IPS DF 6.9 (cell line): ENCODE data around the gene AKAP7.

Experiments
- DNase-seq: peaks from one replicate; pipeline ENCODE4 v3.0.0-alpha.2; 2013; ENCODE audit warnings: low read depth, low spot score
- H3K27ac ChIP-seq: one replicate; pipeline ENCODE4 v1.5.1; 2013; ENCODE audit warnings: low read length, control low read depth
- H3K27me3 ChIP-seq: 2 replicates; pipeline ENCODE4 v1.6.1; 2013; ENCODE audit warnings: mild to moderate bottlenecking, low read length; ENCODE audit not compliant: control insufficient read depth, insufficient read depth
- H3K36me3 ChIP-seq: 2 replicates; pipeline ENCODE4 v1.6.1; 2013; ENCODE audit warnings: low read length; ENCODE audit not compliant: control insufficient read depth, insufficient read depth
- H3K4me1 ChIP-seq: 2 replicates; pipeline ENCODE4 v1.6.1; 2013; ENCODE audit warnings: low read length; ENCODE audit not compliant: control insufficient read depth, insufficient read depth
- H3K4me3 ChIP-seq: 2 replicates; pipeline ENCODE4 v1.5.1; 2013; ENCODE audit warnings: mild to moderate bottlenecking, low read length
- H3K9me3 ChIP-seq: 2 replicates; pipeline ENCODE4 v1.6.1; 2013; ENCODE audit warnings: low read length, inconsistent platforms; ENCODE audit not compliant: control insufficient read depth, insufficient read depth
- WGBS: extraction: QIAGEN DNeasy Blood & Tissue Kit; methylation state at CpG from one replicate; pipeline ENCODE4 v1.1.7; 2013; ENCODE audit warnings: mixed read lengths, missing lambda C conversion rate; ENCODE audit not compliant: insufficient read length, insufficient coverage; 5-methylcytosine and 5-hydroxymethylcytosine counted together

Gene AKAP7

DNA sequence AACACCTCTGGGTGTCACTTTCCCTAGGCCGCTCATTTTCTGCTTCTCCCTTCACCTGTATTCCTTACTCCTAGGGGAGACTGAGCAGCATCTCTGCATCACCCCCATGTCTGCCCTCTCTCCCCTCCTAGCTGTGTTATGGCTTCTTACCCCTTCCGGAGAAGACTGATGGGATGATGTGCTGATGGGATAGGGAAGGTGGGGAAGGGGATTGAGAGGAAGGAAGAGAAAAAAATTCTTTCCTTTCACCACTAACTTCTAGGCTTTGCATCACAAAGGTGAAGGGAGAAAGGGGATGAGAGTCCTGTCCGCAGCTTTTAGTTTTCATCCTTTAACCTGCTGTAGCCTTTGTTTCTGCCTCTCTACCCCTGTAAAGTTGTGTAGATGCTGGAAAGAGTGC lies 26.7 kb downstream of the AKAP7 start:
- Histone ChIP-seq H3K4me1 (peaks cover 3% of the 10 kb centered on the region; the same call in 1 of the 2 replicates), H3K4me3 (no peak overlapping the region), H3K9me3 (no peaks in the 10 kb centered on the region), H3K27ac (peak overlapping the region; percentile 28), H3K27me3 (no peaks in the 10 kb centered on the region), H3K36me3 (no peaks in the 10 kb centered on the region)
- no CpG with 5 or more reads among the region's 3 CpGs for WGBS
- DNase-seq = peak; percentile 25

- no peak for DNase-seq
- no CpG with 5 or more reads among the region's 1 CpG for WGBS
- Histone ChIP-seq H3K27me3 (no peaks in the 10 kb centered on the region), H3K36me3 (no peaks in the 10 kb centered on the region), H3K4me3 (no peak overlapping the region), H3K9me3 (no peaks in the 10 kb centered on the region), H3K27ac (no peak overlapping the region), H3K4me1 (peaks cover 3% of the 10 kb centered on the region; the same call in 1 of the 2 replicates)
Measured at GRCh38 chr6:131163886-131164285, 28.6 kb downstream of the AKAP7 start.

DNA sequence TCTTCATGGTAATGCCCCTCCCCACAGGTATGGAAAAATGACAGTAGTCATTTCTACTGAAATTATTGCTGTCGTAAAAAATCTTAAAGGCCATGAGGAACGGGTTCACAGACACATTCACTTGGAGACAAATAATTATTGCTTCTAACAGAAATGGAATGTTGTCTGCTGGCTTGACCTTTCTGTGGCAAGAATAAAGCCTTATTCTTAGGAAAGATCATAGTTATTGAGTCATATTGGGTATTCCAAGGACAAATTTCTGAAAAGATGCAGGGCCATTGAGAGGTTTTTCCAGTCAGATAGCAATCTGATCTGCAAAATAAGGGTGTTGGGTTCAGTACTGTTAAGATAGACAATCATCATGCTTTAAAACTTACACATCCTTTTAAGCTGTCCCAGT lies 29.2 kb downstream of the AKAP7 start:
- H3K9me3 ChIP-seq = no peaks in the 10 kb centered on the region
- H3K27me3 ChIP-seq = no peaks in the 10 kb centered on the region
- H3K36me3 ChIP-seq = no peaks in the 10 kb centered on the region
- H3K4me3 ChIP-seq = no peak overlapping the region
- H3K4me1 ChIP-seq = peaks cover 3% of the 10 kb centered on the region; the same call in 1 of the 2 replicates
- DNase-seq = no peak
- H3K27ac ChIP-seq = no peak overlapping the region
- WGBS = no CpG with 5 or more reads among the region's 2 CpGs

GRCh38 chr6:131167773-131168172 lies 32.5 kb downstream of the AKAP7 start:
- Histone ChIP-seq H3K36me3 (no peaks in the 10 kb centered on the region), H3K27me3 (no peaks in the 10 kb centered on the region), H3K4me3 (no peak overlapping the region), H3K4me1 (peaks cover under 1% of the 10 kb centered on the region; the same call in 1 of the 2 replicates), H3K9me3 (no peaks in the 10 kb centered on the region), H3K27ac (no peak overlapping the region)
- no peak for DNase-seq
- no CpG with 5 or more reads among the region's 3 CpGs for WGBS

DNA sequence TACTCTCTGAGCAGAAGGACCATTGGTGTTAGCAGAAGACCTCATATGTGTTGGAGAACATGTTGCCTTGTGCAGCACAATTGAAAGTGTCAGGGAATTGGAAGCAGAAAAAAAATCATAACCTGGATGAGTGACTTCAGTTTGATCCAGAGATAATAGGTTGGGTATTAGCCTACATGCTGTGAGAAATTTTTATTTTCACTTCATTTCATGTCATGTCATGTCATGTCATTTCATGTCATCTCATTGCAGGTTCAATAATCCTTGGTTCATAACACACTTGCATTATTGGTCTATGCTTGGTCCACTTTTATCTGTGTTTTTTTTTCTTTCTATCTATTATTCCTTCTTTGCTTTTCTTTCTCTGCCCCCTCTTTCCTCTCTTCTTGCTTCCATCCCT lies 34.3 kb downstream of the AKAP7 start:
- DNase-seq = no peak
- H3K9me3 ChIP-seq = no peaks in the 10 kb centered on the region
- no peak overlapping the region for H3K27ac ChIP-seq
- H3K4me3 ChIP-seq = no peak overlapping the region
- no peaks in the 10 kb centered on the region for H3K36me3 ChIP-seq
- no peaks in the 10 kb centered on the region for H3K27me3 ChIP-seq
- no peaks in the 10 kb centered on the region for H3K4me1 ChIP-seq

DNA sequence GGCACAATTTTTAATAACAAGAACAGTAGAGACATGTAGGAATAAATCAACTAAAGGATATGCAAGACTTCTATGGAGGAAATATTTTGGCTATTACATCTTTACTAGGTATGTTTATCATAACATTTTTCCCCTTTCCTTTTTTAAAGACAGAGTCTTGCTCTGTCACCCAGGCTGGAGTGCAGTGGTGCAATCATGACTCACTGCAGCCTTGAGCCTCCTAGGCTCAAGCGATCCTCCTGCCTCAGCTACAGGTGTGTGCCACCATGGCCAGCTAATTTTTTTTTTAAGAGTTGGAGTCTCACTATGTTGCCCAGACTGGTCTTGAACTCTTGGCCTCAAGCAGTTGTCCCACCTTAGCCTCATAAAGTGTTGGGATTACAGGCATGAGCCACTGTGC lies 37.0 kb downstream of the AKAP7 start:
- Histone ChIP-seq H3K27me3 (no peaks in the 10 kb centered on the region), H3K36me3 (no peaks in the 10 kb centered on the region), H3K4me1 (no peaks in the 10 kb centered on the region), H3K4me3 (no peak overlapping the region), H3K27ac (no peak overlapping the region), H3K9me3 (no peaks in the 10 kb centered on the region)
- DNase-seq = no peak
- no CpG with 5 or more reads among the region's 1 CpG for WGBS

- no peaks in the 10 kb centered on the region for H3K27me3 ChIP-seq
- H3K27ac ChIP-seq = no peak overlapping the region
- no peak overlapping the region for H3K4me3 ChIP-seq
- no CpG with 5 or more reads among the region's 1 CpG for WGBS
- H3K4me1 ChIP-seq = no peaks in the 10 kb centered on the region
- H3K9me3 ChIP-seq = no peaks in the 10 kb centered on the region
- no peak for DNase-seq
- H3K36me3 ChIP-seq = no peaks in the 10 kb centered on the region
Measured at GRCh38 chr6:131173680-131174079, 38.4 kb downstream of the AKAP7 start.

DNA sequence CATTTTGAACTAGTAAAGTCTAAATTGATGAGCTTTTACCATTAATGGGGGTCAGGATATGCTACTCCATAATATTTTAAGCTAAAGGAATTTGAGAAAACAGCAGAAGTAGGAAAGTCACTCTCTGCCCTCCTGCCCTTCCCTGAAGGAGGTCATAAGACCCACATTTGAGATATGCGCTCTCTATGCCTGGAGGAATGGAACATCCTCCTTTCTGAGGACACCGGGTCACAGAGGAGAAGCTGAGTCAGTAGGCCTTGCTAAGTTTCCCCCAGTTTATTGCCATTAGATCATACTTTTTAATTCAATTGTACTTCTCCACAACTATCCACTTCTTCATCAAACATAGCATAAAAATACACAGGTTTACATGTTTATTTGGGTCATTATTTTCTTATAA lies 40.3 kb downstream of the AKAP7 start:
- no CpG with 5 or more reads among the region's 2 CpGs for WGBS
- H3K9me3 ChIP-seq = no peaks in the 10 kb centered on the region
- no peak overlapping the region for H3K27ac ChIP-seq
- no peak overlapping the region for H3K4me3 ChIP-seq
- H3K4me1 ChIP-seq = no peaks in the 10 kb centered on the region
- H3K36me3 ChIP-seq = no peaks in the 10 kb centered on the region
- DNase-seq = no peak
- no peaks in the 10 kb centered on the region for H3K27me3 ChIP-seq

- H3K36me3 ChIP-seq = no peaks in the 10 kb centered on the region
- WGBS = no CpG with 5 or more reads among the region's 6 CpGs
- no peaks in the 10 kb centered on the region for H3K4me1 ChIP-seq
- H3K4me3 ChIP-seq = no peak overlapping the region
- DNase-seq = no peak
- no peak overlapping the region for H3K27ac ChIP-seq
- no peaks in the 10 kb centered on the region for H3K9me3 ChIP-seq
- no peaks in the 10 kb centered on the region for H3K27me3 ChIP-seq
Measured at GRCh38 chr6:131177996-131178395, 42.7 kb downstream of the AKAP7 start.

DNA sequence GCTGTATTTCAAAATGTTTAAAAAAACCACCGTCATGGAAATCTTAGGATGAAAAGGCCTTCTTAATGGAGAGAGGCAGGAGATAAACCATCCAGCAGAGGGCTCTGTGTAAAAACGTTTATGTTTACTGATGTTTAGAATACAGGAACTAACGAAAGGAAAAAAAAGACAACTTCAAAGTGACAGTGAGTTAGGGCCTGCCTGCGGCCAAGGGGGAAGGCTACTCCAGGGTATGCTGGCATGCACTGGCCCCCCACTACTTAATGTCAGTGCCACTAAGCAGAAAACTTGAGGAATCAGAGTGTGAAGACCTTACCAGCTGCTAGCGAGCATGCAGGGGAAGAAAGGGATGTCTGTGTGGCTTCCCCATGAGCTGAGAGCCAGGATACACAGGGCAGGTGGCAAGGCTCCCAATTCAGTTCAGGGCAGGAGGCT lies 47.7 kb downstream of the AKAP7 start:
- WGBS = no CpG with 5 or more reads among the region's 5 CpGs
- Histone ChIP-seq H3K4me3 (no peak overlapping the region), H3K27me3 (no peaks in the 10 kb centered on the region), H3K4me1 (peaks cover 4% of the 10 kb centered on the region), H3K9me3 (no peaks in the 10 kb centered on the region), H3K36me3 (peaks cover 5% of the 10 kb centered on the region; the same call in 1 of the 2 replicates), H3K27ac (no peak overlapping the region)
- DNase-seq = no peak

DNA sequence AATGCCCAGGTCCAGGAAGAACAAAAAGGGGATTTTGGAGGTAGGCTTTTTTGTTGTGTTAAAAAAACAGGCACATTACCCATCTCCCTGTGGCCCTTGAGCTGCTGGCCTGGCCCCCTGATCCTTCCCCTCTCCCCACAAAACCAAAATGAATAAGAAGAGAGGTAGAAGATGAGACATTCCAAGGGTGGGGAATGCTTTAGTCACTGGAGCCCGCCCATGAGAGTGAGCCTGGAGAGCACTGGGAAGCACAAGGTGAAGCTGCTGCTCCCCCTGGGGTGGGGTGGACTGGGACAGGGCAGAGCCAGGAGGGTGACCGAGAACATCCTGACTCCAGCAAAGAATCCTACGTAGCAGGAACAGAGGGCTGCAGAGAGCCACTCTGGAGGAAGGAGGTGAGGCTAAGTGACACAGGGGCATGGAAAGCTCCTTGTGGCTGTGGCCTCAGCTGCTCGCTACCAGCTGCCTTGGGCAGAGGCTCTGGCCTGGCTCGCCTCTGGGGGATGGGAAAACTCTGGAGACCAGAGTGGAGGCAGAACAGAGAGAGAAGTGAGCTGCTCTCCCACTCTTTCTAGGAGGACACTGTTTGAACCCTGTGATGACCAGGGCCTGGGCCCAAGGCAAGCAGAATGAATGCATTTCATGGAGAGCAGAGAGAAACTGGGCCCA lies 48.3 kb downstream of the AKAP7 start:
- Histone ChIP-seq H3K9me3 (no peaks in the 10 kb centered on the region), H3K4me1 (peaks cover 4% of the 10 kb centered on the region), H3K27ac (no peak overlapping the region), H3K4me3 (no peak overlapping the region), H3K36me3 (peaks cover 5% of the 10 kb centered on the region; the same call in 1 of the 2 replicates), H3K27me3 (no peaks in the 10 kb centered on the region)
- DNase-seq = no peak
- no CpG with 5 or more reads among the region's 5 CpGs for WGBS
